ENCODE data around the gene POR. TPM values are rescaled to one million over a fixed set of nuclear protein-coding genes. Genes with fewer than 3 reads are reported as not detected.

POR gene
- total RNA-seq, 1 donor from 2014 or later, result 158 TPM

GRCh38 chr7:75979759-75980429, 64.9 kb downstream of the POR start:
- no peak for DNase-seq (ENCODE audit: low spot score)

- DNase-seq (ENCODE audit: low spot score), result no peak
Observed at GRCh38 chr7:75980430-75981202, 65.7 kb downstream of the POR start.

GRCh38 chr7:75981203-75981452, 66.2 kb downstream of the POR start:
- no peak for DNase-seq (ENCODE audit: low spot score)

GRCh38 chr7:75981453-75982305, 66.7 kb downstream of the POR start:
- no peak for DNase-seq (ENCODE audit: low spot score)

GRCh38 chr7:75982306-75983064, 67.5 kb downstream of the POR start:
- DNase-seq (ENCODE audit: low spot score), result no peak

GRCh38 chr7:75983471-75984129, 68.6 kb downstream of the POR start:
- DNase-seq (ENCODE audit: low spot score), result no peak

GRCh38 chr7:75984130-75985008, 69.4 kb downstream of the POR start:
- no peak for DNase-seq (ENCODE audit: low spot score)

- DNase-seq (ENCODE audit: low spot score), result no peak
Observed at GRCh38 chr7:75985009-75985517, 70.1 kb downstream of the POR start.

GRCh38 chr7:75985518-75986146, 70.7 kb downstream of the POR start:
- no peak for DNase-seq (ENCODE audit: low spot score)

- no peak for DNase-seq (ENCODE audit: low spot score)
Observed at GRCh38 chr7:75986147-75986781, 71.3 kb downstream of the POR start.

GRCh38 chr7:75987026-75987804, 72.3 kb downstream of the POR start:
- DNase-seq (ENCODE audit: low spot score), result no peak

GRCh38 chr7:75987805-75988567, 73.0 kb downstream of the POR start:
- DNase-seq (ENCODE audit: low spot score), result no peak

- no peak for DNase-seq (ENCODE audit: low spot score)
Observed at GRCh38 chr7:75988568-75989499, 73.9 kb downstream of the POR start.

- DNase-seq (ENCODE audit: low spot score), result no peak
Observed at GRCh38 chr7:75989500-75990388, 74.8 kb downstream of the POR start.

GRCh38 chr7:75991531-75992082, 76.7 kb downstream of the POR start:
- DNase-seq (ENCODE audit: low spot score), result no peak

Data from ureter (tissue), 1 donor.